Measurements from ENCODE around the gene MLLT10.

Gene MLLT10

GRCh38 chr10:21677551-21677950 lies 143.5 kb downstream of the MLLT10 start:
- Histone ChIP-seq H3K4me1 (ENCODE audit: insufficient read depth, poor library complexity, severe bottlenecking) (peaks cover 13% of the 10 kb centered on the region), H3K9me3 (ENCODE audit: severe bottlenecking) (no peaks in the 10 kb centered on the region), H3K36me3 (ENCODE audit: low read depth) (peaks cover 22% of the 10 kb centered on the region), H3K27me3 (ENCODE audit: insufficient read depth, poor library complexity, severe bottlenecking) (no peaks in the 10 kb centered on the region), H3K4me3 (ENCODE audit: severe bottlenecking) (no peak overlapping the region), H3K27ac (ENCODE audit: poor library complexity, severe bottlenecking) (no peak overlapping the region)
- ATAC-seq (ENCODE audit: low read depth), result no peak
- no peak for DNase-seq (ENCODE audit: low spot score)
- no peak for TF ChIP-seq CTCF (IDR thresholded peaks at IDR 0.05; ENCODE audit: poor library complexity, severe bottlenecking)

- Histone ChIP-seq H3K4me1 (ENCODE audit: insufficient read depth, poor library complexity, severe bottlenecking) (peaks cover 13% of the 10 kb centered on the region), H3K9me3 (ENCODE audit: severe bottlenecking) (no peaks in the 10 kb centered on the region), H3K27me3 (ENCODE audit: insufficient read depth, poor library complexity, severe bottlenecking) (no peaks in the 10 kb centered on the region), H3K36me3 (ENCODE audit: low read depth) (peaks cover 25% of the 10 kb centered on the region), H3K4me3 (ENCODE audit: severe bottlenecking) (no peak overlapping the region), H3K27ac (ENCODE audit: poor library complexity, severe bottlenecking) (no peak overlapping the region)
- ATAC-seq (ENCODE audit: low read depth) (no peak), DNase-seq (ENCODE audit: low spot score) (no peak)
- TF ChIP-seq CTCF (IDR thresholded peaks at IDR 0.05; ENCODE audit: poor library complexity, severe bottlenecking), result no peak
Measured at GRCh38 chr10:21681156-21681555, 147.1 kb downstream of the MLLT10 start.

- peak; percentile 49; the same call in 2 of the 3 replicates for ATAC-seq (ENCODE audit: low read depth)
Measured at GRCh38 chr10:21687266-21688008, 153.4 kb downstream of the MLLT10 start.

GRCh38 chr10:21688009-21688332 lies 153.9 kb downstream of the MLLT10 start:
- no peaks in the 10 kb centered on the region for H3K9me3 ChIP-seq (ENCODE audit: severe bottlenecking)
- H3K4me3 ChIP-seq (ENCODE audit: severe bottlenecking), result no peak overlapping the region
- TF ChIP-seq CTCF (IDR thresholded peaks at IDR 0.05; ENCODE audit: poor library complexity, severe bottlenecking), result no peak
- H3K27ac ChIP-seq (ENCODE audit: poor library complexity, severe bottlenecking), result no peak overlapping the region
- no peak for DNase-seq (ENCODE audit: low spot score)
- peaks cover 25% of the 10 kb centered on the region for H3K36me3 ChIP-seq (ENCODE audit: low read depth)
- no peaks in the 10 kb centered on the region for H3K27me3 ChIP-seq (ENCODE audit: insufficient read depth, poor library complexity, severe bottlenecking)
- no peak for ATAC-seq (ENCODE audit: low read depth)
- no peaks in the 10 kb centered on the region for H3K4me1 ChIP-seq (ENCODE audit: insufficient read depth, poor library complexity, severe bottlenecking)

More at GRCh38 chr10:21687266-21688008, 153.4 kb downstream of the MLLT10 start:
- H3K9me3 ChIP-seq (ENCODE audit: severe bottlenecking), result no peaks in the 10 kb centered on the region
- H3K4me3 ChIP-seq (ENCODE audit: severe bottlenecking), result no peak overlapping the region
- H3K36me3 ChIP-seq (ENCODE audit: low read depth), result peaks cover 26% of the 10 kb centered on the region
- no peak for TF ChIP-seq CTCF (IDR thresholded peaks at IDR 0.05; ENCODE audit: poor library complexity, severe bottlenecking)
- H3K27ac ChIP-seq (ENCODE audit: poor library complexity, severe bottlenecking), result no peak overlapping the region
- H3K4me1 ChIP-seq (ENCODE audit: insufficient read depth, poor library complexity, severe bottlenecking), result no peaks in the 10 kb centered on the region
- DNase-seq (ENCODE audit: low spot score), result no peak
- H3K27me3 ChIP-seq (ENCODE audit: insufficient read depth, poor library complexity, severe bottlenecking), result no peaks in the 10 kb centered on the region

GRCh38 chr10:21688870-21689269 lies 154.8 kb downstream of the MLLT10 start:
- DNase-seq (ENCODE audit: low spot score), result no peak
- Histone ChIP-seq H3K9me3 (ENCODE audit: severe bottlenecking) (no peaks in the 10 kb centered on the region), H3K36me3 (ENCODE audit: low read depth) (peaks cover 25% of the 10 kb centered on the region), H3K27me3 (ENCODE audit: insufficient read depth, poor library complexity, severe bottlenecking) (no peaks in the 10 kb centered on the region), H3K4me3 (ENCODE audit: severe bottlenecking) (no peak overlapping the region), H3K4me1 (ENCODE audit: insufficient read depth, poor library complexity, severe bottlenecking) (no peaks in the 10 kb centered on the region), H3K27ac (ENCODE audit: poor library complexity, severe bottlenecking) (no peak overlapping the region)
- ATAC-seq (ENCODE audit: low read depth), result no peak
- no peak for TF ChIP-seq CTCF (IDR thresholded peaks at IDR 0.05; ENCODE audit: poor library complexity, severe bottlenecking)

All from RWPE2 (cell line).